HepG2 (cell line): ENCODE results near the gene ENO2. TPM values are rescaled to one million over a fixed set of nuclear protein-coding genes. Genes with fewer than 3 reads are reported as not detected.

Source experiments
- ASH2L ChIP-seq: fragments of 300-600, 200-600 bp; sonication (generic); IDR thresholded peaks from 2 replicates; pipeline ENCODE4 v1.7.0; 2017; ENCODE audit warnings: low read depth, mild to moderate bottlenecking, moderate library complexity, mixed read lengths, low read length; ENCODE audit not compliant: insufficient read length
- BATF2 ChIP-seq: sonication (generic); formaldehyde crosslinking; IDR thresholded peaks from 2 replicates; pipeline ENCODE4 v1.8.0; 2022; ENCODE audit warnings: mild to moderate bottlenecking, missing genetic modification reagents, moderate library complexity
- GATA4 ChIP-seq: sonication (generic); IDR thresholded peaks from 2 replicates; pipeline ENCODE4 v1.6.1; 2016; ENCODE audit warnings: antibody characterized with exemption, low read depth, borderline replicate concordance
- KDM3A ChIP-seq: IDR thresholded peaks from 2 replicates; pipeline ENCODE4 v1.6.1; 2018; ENCODE audit warnings: low read depth, missing compliant biosample characterization
- MTA1 ChIP-seq: sonication (generic); formaldehyde crosslinking; IDR thresholded peaks from 2 replicates; pipeline ENCODE4 v1.4.0; 2020; ENCODE audit warnings: missing genetic modification reagents, mild to moderate bottlenecking, borderline replicate concordance
- RFX5 ChIP-seq: IDR thresholded peaks from 2 replicates; pipeline ENCODE4 v1.6.1; 2011; ENCODE audit warnings: low read depth, low read length, improper control_type of control experiment
- SP1 ChIP-seq, 2 experiments: fragments of 450-650 bp in 1 of 2; sonication (generic) in 1 of 2; formaldehyde crosslinking in 1 of 2; IDR thresholded peaks; 2 replicates each; pipeline versions ENCODE4 v1.4.0 to v1.6.1; 2016 to 2020; ENCODE audit warnings: missing genetic modification reagents in 1 of 2
- TFAP4 ChIP-seq: sonication (generic); IDR thresholded peaks from 2 replicates; pipeline ENCODE4 v1.6.1; 2016; ENCODE audit warnings: low read depth, borderline replicate concordance
- THAP11 ChIP-seq: IDR thresholded peaks from 2 replicates; pipeline ENCODE4 v1.6.1; 2016; ENCODE audit warnings: missing biosample characterization, missing genetic modification reagents
- ZBTB44 ChIP-seq: sonication (generic); formaldehyde crosslinking; IDR thresholded peaks from 2 replicates; pipeline ENCODE4 v1.4.0; 2020; ENCODE audit warnings: missing genetic modification reagents
- ZNF263 ChIP-seq: sonication (generic); formaldehyde crosslinking; IDR thresholded peaks from 2 replicates; pipeline ENCODE4 v1.4.0; 2020; ENCODE audit warnings: missing genetic modification reagents
- ZNF543 ChIP-seq: sonication (generic); formaldehyde crosslinking; IDR thresholded peaks from 2 replicates; pipeline ENCODE4 v1.4.0; 2020; ENCODE audit warnings: mild to moderate bottlenecking, missing genetic modification reagents
- ZNF605 ChIP-seq: sonication (generic); formaldehyde crosslinking; IDR thresholded peaks from 2 replicates; pipeline ENCODE4 v1.8.0; 2022; ENCODE audit warnings: mild to moderate bottlenecking, missing genetic modification reagents
- ZNF710 ChIP-seq: sonication (generic); formaldehyde crosslinking; IDR thresholded peaks from 2 replicates; pipeline ENCODE4 v1.5.0; 2020; ENCODE audit warnings: mild to moderate bottlenecking, missing genetic modification reagents, borderline replicate concordance
- ZNF749 ChIP-seq: sonication (generic); formaldehyde crosslinking; IDR thresholded peaks from 2 replicates; pipeline ENCODE4 v1.8.0; 2022; ENCODE audit warnings: mild to moderate bottlenecking, missing genetic modification reagents, moderate library complexity, borderline replicate concordance
- ZNF816 ChIP-seq: sonication (generic); formaldehyde crosslinking; IDR thresholded peaks from 2 replicates; pipeline ENCODE4 v1.8.0; 2022; ENCODE audit warnings: missing genetic modification reagents, mild to moderate bottlenecking, borderline replicate concordance
- polyA plus RNA-seq, 8 experiments: library from polyadenylated mRNA; depleted of rRNA in 3 of 8; stranded (reverse) in 7 of 8; unstranded in 1 of 8; fragments of >200 nt; fragmentation: Illumina TruSeq in 4 of 8; extraction: Trizol in 4 of 8; gene quantifications; 2 replicates each; pipeline versions ENCODE4 v1.2.1 to v1.2.3, GENCODE V29; 2011 to 2016; ENCODE audit warnings: low read depth in 4 of 8, missing spikeins in 1 of 8, mixed read lengths in 1 of 8; ENCODE audit not compliant: insufficient read depth in 1 of 8
- total RNA-seq, 5 experiments: library from RNA; depleted of rRNA; stranded (reverse); fragments of >200 nt; fragmentation: Illumina TruSeq; extraction: Trizol; gene quantifications; 2 replicates each; pipeline ENCODE4 v1.2.3, GENCODE V29; 2016; ENCODE audit warnings: low read depth in 1 of 5

Gene ENO2
- total and polyA plus RNA-seq, 2 of the 13 experiments (the other 11 are each of a cell fraction or from before 2014, with no cell fraction given), result 19.3 to 136 TPM

- 0 out of 2 replicates have a peak, but pooled peaks have one; percentile 22 for TF ChIP-seq KDM3A
- peak; percentile 80 for TF ChIP-seq ASH2L
- peak; percentile 67 for TF ChIP-seq THAP11 (CRISPR knock-in tag)
- 0 out of 2 replicates have a peak, but pooled peaks have one; percentile 5 for TF ChIP-seq MTA1 (CRISPR knock-in tag)
- peak; percentile 80; the same call in 1 of the 2 replicates for TF ChIP-seq GATA4
- TF ChIP-seq ZNF263 (CRISPR knock-in tag), result 0 out of 2 replicates have a peak, but pooled peaks have one; percentile 12
- TF ChIP-seq TFAP4, result no peak
- no peak for TF ChIP-seq SP1 (IDR thresholded peaks at IDR 0.05)
- TF ChIP-seq SP1 (CRISPR knock-in tag; IDR thresholded peaks at IDR 0.05), result peak; percentile 65
- peak; percentile 77; the same call in 1 of the 2 replicates for TF ChIP-seq ZBTB44 (CRISPR knock-in tag)
- no peak; the same call in 1 of the 2 replicates for TF ChIP-seq ZNF710 (CRISPR knock-in tag)
- TF ChIP-seq ZNF749, result peak; percentile 60; the same call in 1 of the 2 replicates
- TF ChIP-seq ZNF605, result 0 out of 2 replicates have a peak, but pooled peaks have one; percentile 72
- peak; percentile 39; the same call in 1 of the 2 replicates for TF ChIP-seq BATF2 (CRISPR knock-in tag)
- 0 out of 2 replicates have a peak, but pooled peaks have one; percentile 21 for TF ChIP-seq ZNF543 (CRISPR knock-in tag)
- TF ChIP-seq ZNF816 (CRISPR knock-in tag), result no peak
- no peak for TF ChIP-seq RFX5
Measured at GRCh38 chr12:6867413-6868210, 46.8 kb upstream of the ENO2 start, which contains the start of gene TPI1 (continued).
